ENCODE results near the gene ELFN2.

GRCh38 chr22:37396488-37397084 lies 30.7 kb downstream of the ELFN2 start:
- TF ChIP-seq CTCF (conservative IDR thresholded peaks at IDR 0.05; ENCODE audit: low read length): no peak
- TF ChIP-seq EZH2phosphoT487 (IDR thresholded peaks at IDR 0.05; ENCODE audit: borderline replicate concordance): no peak

All from Loucy (cell line).